HEK293 (cell line): ENCODE data around the gene KCNC1.

Source experiments
- CTCF ChIA-PET: fragments of 350-600 bp; formaldehyde crosslinking; extraction: SDS; loops from one replicate; lab custom pipeline; 2021; ENCODE audit warnings: antibody characterized with exemption; lab: Yijun Ruan, JAX
- POLR2A ChIA-PET: fragments of 300-600 bp; formaldehyde crosslinking; extraction: SDS; loops from one replicate; lab custom pipeline; 2020; ENCODE audit warnings: antibody characterized with exemption, inconsistent platforms; lab: Yijun Ruan, JAX
- H3K27ac ChIP-seq: fragments of 200-500 bp; sonication (Bioruptor generic); 2 replicates; pipeline ENCODE4 v1.5.1; 2014; ENCODE audit warnings: low read depth, low read length, control low read depth, inconsistent platforms; ENCODE audit errors: extremely low read depth
- H3K36me3 ChIP-seq, 2 experiments: fragments of 200-500 bp in 1 of 2; sonication (Bioruptor generic) in 1 of 2; 1 replicate in 1 of 2; 2 replicates in 1 of 2; pipeline ENCODE4 v1.5.1; 2014 to 2017; ENCODE audit warnings: inconsistent platforms in 2 of 2, low read length in 2 of 2; ENCODE audit not compliant: control insufficient read depth in 2 of 2, insufficient read depth in 1 of 2
- H3K4me1 ChIP-seq: fragments of 200-500 bp; sonication (Bioruptor generic); 2 replicates; pipeline ENCODE4 v1.5.1; 2014; ENCODE audit warnings: mild to moderate bottlenecking, low read length, inconsistent platforms; ENCODE audit not compliant: control insufficient read depth, insufficient read depth
- H3K4me3 ChIP-seq: 2 replicates; pipeline ENCODE4 v1.5.1; 2011; ENCODE audit warnings: low read depth, mild to moderate bottlenecking, control low read depth, low read length, moderate library complexity
- H3K9me3 ChIP-seq: fragments of 200-500 bp; sonication (Bioruptor generic); 2 replicates; pipeline ENCODE4 v1.5.1; 2014; ENCODE audit warnings: low read depth, low read length, inconsistent platforms; ENCODE audit not compliant: control insufficient read depth, insufficient read depth
- GLI2 ChIP-seq: fragments of 450-650 bp; formaldehyde crosslinking; IDR thresholded peaks from 2 replicates; pipeline ENCODE4; 2017; ENCODE audit warnings: missing biosample characterization, missing genetic modification characterization, low read depth, borderline replicate concordance
- GLIS1 ChIP-seq: fragments of 450-650 bp; formaldehyde crosslinking; IDR thresholded peaks from 2 replicates; pipeline ENCODE4 v1.5.1; 2016; ENCODE audit warnings: missing biosample characterization, missing genetic modification characterization
- KLF1 ChIP-seq: fragments of 450-650 bp; formaldehyde crosslinking; IDR thresholded peaks from 2 replicates; pipeline ENCODE4 v1.5.1; 2016; ENCODE audit warnings: missing biosample characterization, missing genetic modification characterization
- KLF10 ChIP-seq: fragments of 450-650 bp; IDR thresholded peaks from 2 replicates; pipeline ENCODE4 v1.5.1; 2018; ENCODE audit warnings: missing biosample characterization, mild to moderate bottlenecking, missing genetic modification characterization
- KLF9 ChIP-seq: fragments of 450-650 bp; formaldehyde crosslinking; IDR thresholded peaks from 2 replicates; pipeline ENCODE4 v1.5.1; 2016; ENCODE audit warnings: missing biosample characterization, missing genetic modification characterization, low read depth
- PRDM1 ChIP-seq: fragments of 450-650 bp; formaldehyde crosslinking; IDR thresholded peaks from 2 replicates; pipeline ENCODE4; 2016; ENCODE audit warnings: missing biosample characterization, missing genetic modification characterization
- PRDM10 ChIP-seq: fragments of 450-650 bp; formaldehyde crosslinking; IDR thresholded peaks from 2 replicates; pipeline ENCODE4 v1.5.1; 2016; ENCODE audit warnings: missing biosample characterization, missing genetic modification characterization
- RBAK ChIP-seq: fragments of 450-650 bp; formaldehyde crosslinking; IDR thresholded peaks from 2 replicates; pipeline ENCODE4 v1.5.1; 2016; ENCODE audit warnings: missing biosample characterization, missing genetic modification characterization
- SP3 ChIP-seq: fragments of 450-650 bp; formaldehyde crosslinking; IDR thresholded peaks from 2 replicates; pipeline ENCODE4 v1.5.1; 2016; ENCODE audit warnings: missing biosample characterization, missing genetic modification characterization
- ZBTB1 ChIP-seq: fragments of 450-650 bp; formaldehyde crosslinking; IDR thresholded peaks from 2 replicates; pipeline ENCODE4 v1.5.1; 2016; ENCODE audit warnings: missing biosample characterization, missing genetic modification characterization
- ZBTB6 ChIP-seq: fragments of 450-650 bp; formaldehyde crosslinking; IDR thresholded peaks from 2 replicates; pipeline ENCODE4 v1.5.1; 2017; ENCODE audit warnings: missing biosample characterization, missing genetic modification characterization
- ZFP41 ChIP-seq: fragments of 450-650 bp; formaldehyde crosslinking; IDR thresholded peaks from 2 replicates; pipeline ENCODE4 v1.5.1; 2016; ENCODE audit warnings: missing biosample characterization, missing genetic modification characterization, borderline replicate concordance
- ZFP69B ChIP-seq: fragments of 450-650 bp; formaldehyde crosslinking; IDR thresholded peaks from 2 replicates; pipeline ENCODE4 v1.5.1; 2016; ENCODE audit warnings: missing biosample characterization, missing genetic modification characterization
- ZNF174 ChIP-seq: fragments of 450-650 bp; formaldehyde crosslinking; IDR thresholded peaks from 2 replicates; pipeline ENCODE4 v1.5.0; 2017; ENCODE audit warnings: missing biosample characterization, mild to moderate bottlenecking, missing genetic modification characterization
- ZNF184 ChIP-seq: fragments of 450-650 bp; IDR thresholded peaks from 2 replicates; pipeline ENCODE4 v1.5.1; 2018; ENCODE audit warnings: missing biosample characterization, mild to moderate bottlenecking, missing genetic modification characterization
- ZNF239 ChIP-seq: fragments of 450-650 bp; formaldehyde crosslinking; IDR thresholded peaks from 2 replicates; pipeline ENCODE4 v1.5.1; 2016; ENCODE audit warnings: missing biosample characterization, missing genetic modification characterization
- ZNF280D ChIP-seq: fragments of 450-650 bp; formaldehyde crosslinking; IDR thresholded peaks from 2 replicates; pipeline ENCODE4 v1.5.1; 2016; ENCODE audit warnings: missing biosample characterization, missing genetic modification characterization
- ZNF341 ChIP-seq: fragments of 450-650 bp; formaldehyde crosslinking; IDR thresholded peaks from 2 replicates; pipeline ENCODE4; 2016; ENCODE audit warnings: low read depth, missing biosample characterization, missing genetic modification characterization
- ZNF416 ChIP-seq: fragments of 450-650 bp; formaldehyde crosslinking; IDR thresholded peaks from 2 replicates; pipeline ENCODE4 v1.5.1; 2016; ENCODE audit warnings: missing biosample characterization, missing genetic modification characterization
- ZNF488 ChIP-seq: fragments of 450-650 bp; formaldehyde crosslinking; IDR thresholded peaks from 2 replicates; pipeline ENCODE4 v1.5.1; 2016; ENCODE audit warnings: missing biosample characterization, missing genetic modification characterization
- ZNF510 ChIP-seq: fragments of 450-650 bp; formaldehyde crosslinking; IDR thresholded peaks from 2 replicates; pipeline ENCODE4 v1.5.1; 2018; ENCODE audit warnings: mild to moderate bottlenecking, missing genetic modification characterization, missing biosample characterization; ENCODE audit not compliant: insufficient replicate concordance
- ZNF654 ChIP-seq: fragments of 450-650 bp; formaldehyde crosslinking; IDR thresholded peaks from 2 replicates; pipeline ENCODE4 v1.5.1; 2016; ENCODE audit warnings: low read depth, missing biosample characterization, missing genetic modification characterization
- ZNF660 ChIP-seq: fragments of 450-650 bp; IDR thresholded peaks from 2 replicates; pipeline ENCODE4 v1.5.1; 2018; ENCODE audit warnings: missing biosample characterization, mild to moderate bottlenecking, missing genetic modification characterization
- ZNF704 ChIP-seq: fragments of 450-650 bp; formaldehyde crosslinking; IDR thresholded peaks from 2 replicates; pipeline ENCODE4 v1.5.1; 2016; ENCODE audit warnings: missing biosample characterization, missing genetic modification characterization
- ZNF768 ChIP-seq: fragments of 450-650 bp; formaldehyde crosslinking; IDR thresholded peaks from 2 replicates; pipeline ENCODE4 v1.5.1; 2018; ENCODE audit warnings: missing biosample characterization, mild to moderate bottlenecking, missing genetic modification characterization
- TF ChIP-seq, protein P1 (sequence below): fragments of 450-650 bp; formaldehyde crosslinking; IDR thresholded peaks from 2 replicates; pipeline ENCODE4 v1.5.1; 2016; ENCODE audit warnings: missing biosample characterization, missing genetic modification characterization

The KCNC1 gene

GRCh38 chr11:17734986-17735817, 621 bp downstream of the KCNC1 start:
- POLR2A ChIA-PET, result interaction anchor here (0.6 kb wide), 1 partner anchor 8 kb away, joined by 3 read pairs; no protein-coding TSS in a partner anchor
- CTCF ChIA-PET, result interaction anchor here (0.6 to 7.8 kb wide), 6 partner anchors 13 to 247 kb away, joined by 3 to 357 read pairs (median 4); no protein-coding TSS in a partner anchor
- Histone ChIP-seq H3K27ac (peak overlapping the region; percentile 24; the same call in 1 of the 2 replicates), H3K36me3 (no peaks in the 10 kb centered on the region), H3K9me3 (no peaks in the 10 kb centered on the region), H3K4me3 (peak overlapping the region; percentile 53), H3K4me1 (no peaks in the 10 kb centered on the region)
- TF ChIP-seq ZNF510 (tag by site-specific recombination) (no peak), KLF1 (tag by site-specific recombination) (0 out of 2 replicates have a peak, but pooled peaks have one; percentile 11), ZNF239 (no peak), ZBTB1 (tag by site-specific recombination) (no peak), ZBTB6 (tag by site-specific recombination) (no peak), ZNF704 (tag by site-specific recombination) (no peak), ZNF654 (tag by site-specific recombination) (no peak), ZNF488 (no peak), PRDM10 (peak; percentile 43), ZNF660 (peak; percentile 10; the same call in 1 of the 2 replicates), RBAK (no peak), SP3 (tag by site-specific recombination) (peak; percentile 78), KLF9 (tag by site-specific recombination) (0 out of 2 replicates have a peak, but pooled peaks have one; percentile 14), KLF10 (tag by site-specific recombination) (no peak), GLI2 (tag by site-specific recombination) (no peak), ZNF341 (tag by site-specific recombination) (0 out of 2 replicates have a peak, but pooled peaks have one; percentile 10), ZNF174 (tag by site-specific recombination) (no peak), ZNF416 (no peak), ZNF280D (tag by site-specific recombination) (no peak), PRDM1 (tag by site-specific recombination) (no peak), ZNF768 (tag by site-specific recombination) (no peak), GLIS1 (tag by site-specific recombination) (peak; percentile 92), ZFP41 (tag by site-specific recombination) (no peak), ZNF184 (tag by site-specific recombination) (no peak), ZFP69B (peak; percentile 61; the same call in 1 of the 2 replicates)
- TF ChIP-seq, protein P1, sequence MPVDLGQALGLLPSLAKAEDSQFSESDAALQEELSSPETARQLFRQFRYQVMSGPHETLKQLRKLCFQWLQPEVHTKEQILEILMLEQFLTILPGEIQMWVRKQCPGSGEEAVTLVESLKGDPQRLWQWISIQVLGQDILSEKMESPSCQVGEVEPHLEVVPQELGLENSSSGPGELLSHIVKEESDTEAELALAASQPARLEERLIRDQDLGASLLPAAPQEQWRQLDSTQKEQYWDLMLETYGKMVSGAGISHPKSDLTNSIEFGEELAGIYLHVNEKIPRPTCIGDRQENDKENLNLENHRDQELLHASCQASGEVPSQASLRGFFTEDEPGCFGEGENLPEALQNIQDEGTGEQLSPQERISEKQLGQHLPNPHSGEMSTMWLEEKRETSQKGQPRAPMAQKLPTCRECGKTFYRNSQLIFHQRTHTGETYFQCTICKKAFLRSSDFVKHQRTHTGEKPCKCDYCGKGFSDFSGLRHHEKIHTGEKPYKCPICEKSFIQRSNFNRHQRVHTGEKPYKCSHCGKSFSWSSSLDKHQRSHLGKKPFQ (tag by site-specific recombination), result no peak
